ENCODE data around the gene CCDC152.

CCDC152 gene

DNA sequence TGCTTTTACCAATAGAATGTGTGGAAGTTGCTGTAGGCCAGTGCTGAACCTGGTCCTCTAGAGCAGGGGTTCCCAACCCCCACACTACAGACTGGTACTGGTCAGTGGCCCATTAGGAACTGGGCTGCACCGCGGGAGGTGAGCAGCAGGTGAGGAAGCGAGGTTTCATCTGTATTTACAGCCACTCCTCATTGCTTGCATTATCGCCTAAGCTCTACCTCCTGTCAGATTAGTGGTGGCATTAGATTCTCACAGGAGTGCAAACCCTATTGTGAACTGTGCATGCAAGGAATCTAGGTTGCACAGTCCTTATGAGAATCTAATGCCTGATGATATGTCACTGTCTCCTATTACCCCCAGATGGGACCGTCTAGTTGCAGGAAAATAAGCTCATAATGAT lies 6.1 kb upstream of the CCDC152 start:
- Histone ChIP-seq H3K36me3 (ENCODE audit: control insufficient read depth, insufficient read depth, low read length) (no peaks in the 10 kb centered on the region), H3K27me3 (ENCODE audit: control insufficient read depth, insufficient read depth, low read length) (no peaks in the 10 kb centered on the region), H3K4me3 (ENCODE audit: low read depth, low read length) (no peak overlapping the region), H3K27ac (ENCODE audit: low read depth, low read length) (no peak overlapping the region), H3K9ac (ENCODE audit: low read depth, low read length) (no peak overlapping the region), H3K9me3 (ENCODE audit: control insufficient read depth, insufficient read depth, low read length) (no peaks in the 10 kb centered on the region), H3K4me1 (ENCODE audit: control insufficient read depth, insufficient read depth, low read length) (no peaks in the 10 kb centered on the region)

DNA sequence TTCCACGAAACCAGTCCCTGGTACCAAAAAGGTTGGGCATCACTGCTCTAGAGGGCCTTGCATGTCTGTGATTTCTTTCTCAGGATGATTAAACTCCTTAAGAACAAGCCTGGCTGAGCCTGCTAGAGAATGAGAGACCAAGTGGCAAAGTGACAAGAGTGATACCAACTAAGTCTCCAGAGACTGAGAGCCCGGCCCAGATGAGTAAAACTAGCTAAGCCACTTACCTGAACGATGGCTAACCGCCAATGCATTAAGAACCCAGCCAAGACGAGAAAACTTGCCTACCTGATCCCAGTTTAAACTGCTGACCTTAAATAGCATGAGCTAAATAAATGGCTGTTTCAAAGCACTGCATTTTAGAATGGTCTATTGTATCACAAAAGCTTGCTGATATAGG lies 5.6 kb upstream of the CCDC152 start:
- Histone ChIP-seq H3K4me3 (ENCODE audit: low read depth, low read length) (no peak overlapping the region), H3K27me3 (ENCODE audit: control insufficient read depth, insufficient read depth, low read length) (no peaks in the 10 kb centered on the region), H3K4me1 (ENCODE audit: control insufficient read depth, insufficient read depth, low read length) (no peaks in the 10 kb centered on the region), H3K9ac (ENCODE audit: low read depth, low read length) (no peak overlapping the region), H3K27ac (ENCODE audit: low read depth, low read length) (no peak overlapping the region), H3K9me3 (ENCODE audit: control insufficient read depth, insufficient read depth, low read length) (no peaks in the 10 kb centered on the region), H3K36me3 (ENCODE audit: control insufficient read depth, insufficient read depth, low read length) (no peaks in the 10 kb centered on the region)

DNA sequence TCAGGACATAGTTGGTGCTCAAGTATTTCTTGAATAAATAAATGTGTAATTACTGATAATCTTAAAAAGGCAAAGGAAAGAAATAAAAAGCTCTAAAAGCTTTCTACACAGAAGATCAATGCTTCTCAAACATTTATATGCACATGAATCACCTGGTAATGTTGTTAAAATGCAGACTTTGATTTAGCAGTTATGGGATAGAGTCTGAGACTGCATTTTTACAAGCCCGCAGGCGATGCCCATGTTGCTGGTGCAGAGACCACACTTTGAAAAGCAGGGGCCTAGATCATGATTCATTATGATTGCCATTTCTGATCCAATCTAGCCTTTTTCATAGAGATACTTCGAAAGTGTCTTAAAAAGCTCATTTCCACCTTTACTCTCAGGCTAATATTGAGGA lies 3.5 kb upstream of the CCDC152 start:
- no peaks in the 10 kb centered on the region for H3K27me3 ChIP-seq (ENCODE audit: control insufficient read depth, insufficient read depth, low read length)
- no peaks in the 10 kb centered on the region for H3K36me3 ChIP-seq (ENCODE audit: control insufficient read depth, insufficient read depth, low read length)
- H3K4me1 ChIP-seq (ENCODE audit: control insufficient read depth, insufficient read depth, low read length): peaks cover 4% of the 10 kb centered on the region; the same call in 1 of the 2 replicates
- H3K9ac ChIP-seq (ENCODE audit: low read depth, low read length): no peak overlapping the region
- no peak overlapping the region for H3K27ac ChIP-seq (ENCODE audit: low read depth, low read length)
- H3K4me3 ChIP-seq (ENCODE audit: low read depth, low read length): no peak overlapping the region
- no peaks in the 10 kb centered on the region for H3K9me3 ChIP-seq (ENCODE audit: control insufficient read depth, insufficient read depth, low read length)

DNA sequence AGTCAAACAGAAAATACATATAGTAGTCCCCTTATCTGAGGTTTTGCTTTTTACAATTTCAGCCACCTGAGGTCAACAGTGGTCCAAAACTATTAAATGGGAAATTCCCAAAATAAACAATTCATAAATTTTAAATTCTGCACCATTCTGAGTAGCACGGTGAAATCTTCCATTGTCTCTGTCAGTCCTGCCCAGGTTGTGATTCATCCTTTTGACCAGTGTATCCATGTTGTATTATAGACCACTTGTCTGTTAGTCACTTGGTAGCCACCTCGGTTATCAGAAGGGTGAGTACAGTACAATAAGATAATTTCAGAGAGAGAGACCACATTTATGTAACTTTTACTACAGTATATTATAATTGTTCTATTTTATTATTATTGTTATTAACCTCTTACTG lies 2.8 kb downstream of the CCDC152 start:
- H3K4me1 ChIP-seq (ENCODE audit: control insufficient read depth, insufficient read depth, low read length): peaks cover 10% of the 10 kb centered on the region; the same call in 1 of the 2 replicates
- H3K9ac ChIP-seq (ENCODE audit: low read depth, low read length): no peak overlapping the region
- H3K27me3 ChIP-seq (ENCODE audit: control insufficient read depth, insufficient read depth, low read length): no peaks in the 10 kb centered on the region
- H3K36me3 ChIP-seq (ENCODE audit: control insufficient read depth, insufficient read depth, low read length): peaks cover 15% of the 10 kb centered on the region
- no peaks in the 10 kb centered on the region for H3K9me3 ChIP-seq (ENCODE audit: control insufficient read depth, insufficient read depth, low read length)
- H3K4me3 ChIP-seq (ENCODE audit: low read depth, low read length): no peak overlapping the region
- H3K27ac ChIP-seq (ENCODE audit: low read depth, low read length): no peak overlapping the region

DNA sequence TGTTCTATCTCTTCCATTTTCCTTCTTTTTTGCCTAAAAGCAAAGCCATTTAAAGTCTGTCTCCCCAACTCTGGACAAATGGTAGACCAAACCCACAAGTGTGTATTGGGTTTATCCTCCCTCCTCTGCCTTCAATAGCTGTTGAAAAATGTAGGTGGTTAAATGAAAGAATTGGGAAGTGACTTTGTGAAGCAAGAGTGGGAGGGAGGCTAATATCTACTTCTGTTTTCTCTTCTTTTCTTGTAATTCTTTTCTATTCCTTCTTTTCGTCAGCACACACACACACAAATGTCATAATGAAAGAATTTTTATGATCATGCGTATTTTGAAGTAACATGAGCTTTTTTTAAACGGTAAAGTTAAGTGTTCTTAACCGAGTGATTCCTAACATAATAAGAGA lies 3.8 kb downstream of the CCDC152 start:
- Histone ChIP-seq H3K9me3 (ENCODE audit: control insufficient read depth, insufficient read depth, low read length) (no peaks in the 10 kb centered on the region), H3K27me3 (ENCODE audit: control insufficient read depth, insufficient read depth, low read length) (no peaks in the 10 kb centered on the region), H3K4me3 (ENCODE audit: low read depth, low read length) (no peak overlapping the region), H3K4me1 (ENCODE audit: control insufficient read depth, insufficient read depth, low read length) (peaks cover 10% of the 10 kb centered on the region; the same call in 1 of the 2 replicates), H3K9ac (ENCODE audit: low read depth, low read length) (no peak overlapping the region), H3K27ac (ENCODE audit: low read depth, low read length) (no peak overlapping the region), H3K36me3 (ENCODE audit: control insufficient read depth, insufficient read depth, low read length) (peaks cover 15% of the 10 kb centered on the region)

DNA sequence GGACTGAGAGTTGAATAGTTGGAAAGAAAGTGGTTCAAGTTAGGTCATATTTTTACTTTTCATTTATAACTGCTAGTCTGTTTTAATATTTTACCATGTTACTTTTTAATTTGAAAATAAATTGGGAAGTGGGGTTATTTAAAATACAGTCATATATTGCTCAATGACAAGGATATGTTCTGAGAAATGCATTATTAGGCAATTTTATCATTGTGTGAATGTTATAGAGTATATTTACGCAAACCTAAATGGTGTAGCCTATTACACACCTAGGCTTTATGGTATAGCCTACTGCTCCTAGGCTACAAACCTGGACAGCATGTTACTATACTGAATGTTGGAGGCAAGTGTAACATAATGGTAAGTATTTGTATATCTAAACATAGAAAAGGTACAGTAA lies 5.2 kb downstream of the CCDC152 start:
- Histone ChIP-seq H3K4me3 (ENCODE audit: low read depth, low read length) (no peak overlapping the region), H3K27ac (ENCODE audit: low read depth, low read length) (no peak overlapping the region), H3K36me3 (ENCODE audit: control insufficient read depth, insufficient read depth, low read length) (peaks cover 15% of the 10 kb centered on the region), H3K9me3 (ENCODE audit: control insufficient read depth, insufficient read depth, low read length) (no peaks in the 10 kb centered on the region), H3K27me3 (ENCODE audit: control insufficient read depth, insufficient read depth, low read length) (no peaks in the 10 kb centered on the region), H3K9ac (ENCODE audit: low read depth, low read length) (no peak overlapping the region), H3K4me1 (ENCODE audit: control insufficient read depth, insufficient read depth, low read length) (peaks cover 10% of the 10 kb centered on the region; the same call in 1 of the 2 replicates)

DNA sequence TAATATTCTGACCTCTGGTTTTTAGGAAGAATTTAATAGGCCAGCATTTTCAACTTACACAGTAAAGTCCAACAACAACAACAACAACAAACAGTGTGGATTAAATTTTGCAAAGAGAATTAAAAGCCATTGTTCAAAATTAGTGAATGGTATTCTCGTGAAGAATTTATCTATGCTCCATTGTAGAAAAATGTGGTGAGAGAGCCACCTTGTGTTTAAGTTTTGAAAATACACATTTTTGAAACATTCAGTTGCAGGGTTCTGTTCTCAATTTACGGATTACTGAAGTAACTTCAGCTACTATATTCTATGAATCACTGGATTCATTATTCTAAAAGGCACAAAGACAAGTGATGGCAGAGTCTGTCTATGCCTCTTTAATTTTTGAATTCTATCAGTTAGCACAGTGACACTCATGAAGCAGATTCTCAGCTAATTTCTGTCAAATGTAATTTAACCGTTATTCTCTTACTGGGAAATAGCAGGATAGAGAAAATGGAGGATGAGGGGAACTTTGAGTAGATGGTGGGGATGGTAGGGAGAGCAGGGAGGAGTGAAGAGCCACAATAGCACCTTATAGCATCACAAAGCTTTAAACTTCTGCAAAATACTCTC lies 11.0 kb downstream of the CCDC152 start:
- peaks cover 13% of the 10 kb centered on the region for H3K36me3 ChIP-seq (ENCODE audit: control insufficient read depth, insufficient read depth, low read length)
- no peak overlapping the region for H3K27ac ChIP-seq (ENCODE audit: low read depth, low read length)
- H3K9ac ChIP-seq (ENCODE audit: low read depth, low read length): no peak overlapping the region
- no peaks in the 10 kb centered on the region for H3K4me1 ChIP-seq (ENCODE audit: control insufficient read depth, insufficient read depth, low read length)
- no peaks in the 10 kb centered on the region for H3K27me3 ChIP-seq (ENCODE audit: control insufficient read depth, insufficient read depth, low read length)
- H3K4me3 ChIP-seq (ENCODE audit: low read depth, low read length): no peak overlapping the region
- no peaks in the 10 kb centered on the region for H3K9me3 ChIP-seq (ENCODE audit: control insufficient read depth, insufficient read depth, low read length)

DNA sequence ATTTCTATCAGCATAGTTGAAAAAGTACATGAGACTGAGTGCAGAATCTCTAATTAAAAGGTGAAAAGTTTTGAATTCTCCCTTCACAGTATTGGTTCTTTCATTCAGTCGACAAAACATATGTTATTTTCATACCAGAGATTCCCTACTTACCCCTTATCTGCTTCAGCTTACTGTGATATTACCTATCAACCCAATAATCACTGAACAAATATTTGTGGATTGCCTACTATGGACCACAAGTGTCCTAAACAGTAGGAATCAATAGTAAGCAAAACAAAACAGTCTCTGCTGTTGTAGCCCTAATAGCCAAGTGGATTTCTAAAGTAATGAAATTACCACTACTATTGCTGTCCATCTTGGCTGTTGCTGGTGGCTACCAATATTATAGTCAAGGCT lies 11.5 kb downstream of the CCDC152 start:
- Histone ChIP-seq H3K9me3 (ENCODE audit: control insufficient read depth, insufficient read depth, low read length) (no peaks in the 10 kb centered on the region), H3K27me3 (ENCODE audit: control insufficient read depth, insufficient read depth, low read length) (no peaks in the 10 kb centered on the region), H3K27ac (ENCODE audit: low read depth, low read length) (no peak overlapping the region), H3K4me1 (ENCODE audit: control insufficient read depth, insufficient read depth, low read length) (no peaks in the 10 kb centered on the region), H3K36me3 (ENCODE audit: control insufficient read depth, insufficient read depth, low read length) (peaks cover 8% of the 10 kb centered on the region; the same call in 1 of the 2 replicates), H3K9ac (ENCODE audit: low read depth, low read length) (no peak overlapping the region), H3K4me3 (ENCODE audit: low read depth, low read length) (no peak overlapping the region)

DNA sequence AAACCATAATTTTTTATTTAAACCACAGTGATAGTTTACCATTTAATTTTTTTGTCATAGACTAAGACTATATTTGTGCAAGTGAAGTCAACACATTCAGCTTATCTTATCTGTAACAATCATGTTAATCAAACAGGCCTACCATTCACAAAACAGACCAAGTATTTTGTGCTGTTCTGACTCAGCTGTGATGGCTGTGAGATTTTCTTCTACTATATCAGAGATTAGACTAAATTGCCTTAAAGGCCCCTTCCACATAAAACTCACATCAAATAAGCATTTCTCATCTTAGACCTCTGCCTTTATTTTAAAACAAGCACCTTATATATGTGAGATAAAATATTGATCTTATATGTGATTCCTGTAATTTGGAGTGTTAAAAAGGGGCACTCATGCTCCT lies 13.4 kb downstream of the CCDC152 start:
- no peak overlapping the region for H3K27ac ChIP-seq (ENCODE audit: low read depth, low read length)
- H3K4me1 ChIP-seq (ENCODE audit: control insufficient read depth, insufficient read depth, low read length): no peaks in the 10 kb centered on the region
- no peaks in the 10 kb centered on the region for H3K9me3 ChIP-seq (ENCODE audit: control insufficient read depth, insufficient read depth, low read length)
- no peak overlapping the region for H3K4me3 ChIP-seq (ENCODE audit: low read depth, low read length)
- no peaks in the 10 kb centered on the region for H3K27me3 ChIP-seq (ENCODE audit: control insufficient read depth, insufficient read depth, low read length)
- no peak overlapping the region for H3K9ac ChIP-seq (ENCODE audit: low read depth, low read length)
- peaks cover 6% of the 10 kb centered on the region; the same call in 1 of the 2 replicates for H3K36me3 ChIP-seq (ENCODE audit: control insufficient read depth, insufficient read depth, low read length)

DNA sequence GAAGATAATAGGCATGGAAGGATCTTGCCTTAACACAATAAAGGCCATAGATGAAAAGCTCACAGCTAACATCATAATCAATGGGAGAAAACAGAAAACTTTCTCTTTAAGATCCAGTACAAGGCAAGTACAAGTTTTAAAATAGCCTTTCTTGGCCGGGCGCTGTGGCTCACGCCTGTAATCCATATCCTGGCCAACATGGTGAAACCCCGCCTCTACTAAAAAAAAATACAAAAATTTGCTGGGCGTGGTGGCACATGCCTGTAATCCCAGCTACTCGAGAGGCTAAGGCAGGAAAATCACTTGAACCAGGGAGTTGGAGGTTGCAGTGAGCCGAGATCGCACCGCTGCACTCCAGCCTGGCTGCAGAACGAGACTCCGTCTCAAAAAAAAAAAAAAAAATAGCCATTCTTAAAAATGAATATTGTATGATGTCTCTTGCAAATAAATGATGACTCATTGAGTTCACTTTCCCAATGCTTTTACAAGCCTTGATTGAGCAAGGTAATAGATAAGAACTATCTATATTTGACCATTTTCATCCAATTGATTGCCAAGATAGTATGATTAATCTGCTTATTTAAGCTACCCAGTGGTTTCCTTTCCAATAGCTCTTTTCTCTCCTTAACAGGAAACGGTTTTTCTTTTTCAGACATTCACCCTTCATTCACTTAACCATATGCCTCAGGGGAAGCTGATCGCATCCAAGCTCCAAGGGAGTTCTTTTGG lies 15.8 kb downstream of the CCDC152 start:
- no peak overlapping the region for H3K9ac ChIP-seq (ENCODE audit: low read depth, low read length)
- H3K27ac ChIP-seq (ENCODE audit: low read depth, low read length): no peak overlapping the region
- H3K9me3 ChIP-seq (ENCODE audit: control insufficient read depth, insufficient read depth, low read length): no peaks in the 10 kb centered on the region
- H3K4me1 ChIP-seq (ENCODE audit: control insufficient read depth, insufficient read depth, low read length): peaks cover 1% of the 10 kb centered on the region; the same call in 1 of the 2 replicates
- no peaks in the 10 kb centered on the region for H3K27me3 ChIP-seq (ENCODE audit: control insufficient read depth, insufficient read depth, low read length)
- H3K4me3 ChIP-seq (ENCODE audit: low read depth, low read length): no peak overlapping the region
- H3K36me3 ChIP-seq (ENCODE audit: control insufficient read depth, insufficient read depth, low read length): peaks cover 6% of the 10 kb centered on the region; the same call in 1 of the 2 replicates

DNA sequence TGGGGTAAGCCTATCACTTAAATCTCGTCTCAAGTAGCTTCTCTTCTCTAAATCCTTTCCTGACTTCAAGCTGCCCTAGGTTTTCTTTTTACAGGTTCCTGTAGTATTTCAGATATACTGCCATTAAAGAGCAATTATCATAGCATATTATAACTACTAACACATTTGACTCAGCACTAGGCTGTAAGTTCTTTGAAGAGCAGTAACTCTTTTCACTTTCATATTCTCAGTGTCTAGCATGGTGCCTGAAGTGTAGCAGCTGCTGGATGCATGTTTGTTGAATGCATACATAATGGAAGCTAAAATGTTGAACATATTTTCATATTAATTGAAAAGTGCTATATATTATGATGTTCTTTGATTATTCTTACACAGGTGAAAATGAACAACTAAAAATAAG lies 22.5 kb downstream of the CCDC152 start:
- Histone ChIP-seq H3K9ac (ENCODE audit: low read depth, low read length) (no peak overlapping the region), H3K27ac (ENCODE audit: low read depth, low read length) (no peak overlapping the region), H3K4me3 (ENCODE audit: low read depth, low read length) (no peak overlapping the region), H3K27me3 (ENCODE audit: control insufficient read depth, insufficient read depth, low read length) (no peaks in the 10 kb centered on the region), H3K4me1 (ENCODE audit: control insufficient read depth, insufficient read depth, low read length) (peaks cover 10% of the 10 kb centered on the region), H3K9me3 (ENCODE audit: control insufficient read depth, insufficient read depth, low read length) (no peaks in the 10 kb centered on the region), H3K36me3 (ENCODE audit: control insufficient read depth, insufficient read depth, low read length) (no peaks in the 10 kb centered on the region)
